NT2/D1 (cell line): ENCODE data around the gene CACNA1I.

Source experiments
- SUZ12 ChIP-seq: IDR thresholded peaks from 2 replicates; pipeline ENCODE4 v1.6.1; 2011; ENCODE audit not compliant: insufficient read length, insufficient read depth; ENCODE audit errors: extremely low read depth
- YY1 ChIP-seq: IDR thresholded peaks from 2 replicates; pipeline ENCODE4 v1.6.1; 2011; ENCODE audit not compliant: insufficient read length, insufficient read depth
- ZNF274 ChIP-seq: IDR thresholded peaks from 2 replicates; pipeline ENCODE4 v1.6.1; 2011; ENCODE audit warnings: mild to moderate bottlenecking, low read depth, low read length

- TF ChIP-seq YY1 (no peak), ZNF274 (no peak), SUZ12 (no peak)
Measured at GRCh38 chr22:39610766-39611165, 40.2 kb downstream of the CACNA1I start.
